NCI-H1417 (cell line): Measurements from ENCODE around the gene MMP11.

Source experiments
- DNase-seq, 3 experiments: peaks; one replicate each; lab custom pipeline; 2025; lab: John Stamatoyannopoulos, UW

The MMP11 gene

DNA sequence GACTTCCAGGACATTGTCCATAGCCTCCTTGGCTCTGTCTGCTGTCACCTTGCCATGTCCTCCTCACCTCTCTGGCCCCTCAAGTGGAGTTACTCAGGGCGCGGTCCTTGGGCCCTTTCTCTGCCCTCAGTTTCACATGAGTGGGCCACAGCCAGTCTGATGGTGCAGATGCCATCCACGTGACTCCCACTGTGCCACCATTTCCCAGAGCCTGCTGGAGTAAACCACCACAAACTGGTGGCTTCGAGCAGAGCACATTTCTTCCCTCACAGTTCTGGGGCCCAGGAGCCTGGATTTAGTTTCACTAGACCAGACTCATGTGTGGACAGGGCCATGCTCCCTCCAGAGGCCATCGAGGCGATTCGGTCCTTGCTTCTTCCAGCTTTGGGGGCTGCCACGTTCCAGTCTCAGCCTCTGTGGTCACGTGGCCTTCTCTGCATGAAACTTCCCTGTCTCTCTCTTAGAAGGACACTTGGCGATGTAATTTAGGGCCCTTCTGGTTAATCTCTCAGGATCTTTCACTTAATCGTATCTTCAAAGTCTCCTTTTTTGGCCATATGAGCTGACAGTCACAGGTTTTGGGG, 28.7 kb downstream of the MMP11 start:
- DNase-seq = no peak

GRCh38 chr22:23801886-23802377, 29.3 kb downstream of the MMP11 start:
- no peak for DNase-seq

- no peak for DNase-seq
Observed at GRCh38 chr22:23803001-23803819, 30.6 kb downstream of the MMP11 start.

GRCh38 chr22:23804781-23805291, 32.2 kb downstream of the MMP11 start:
- DNase-seq = no peak

- DNase-seq = no peak
Observed at GRCh38 chr22:23806837-23807236, 34.2 kb downstream of the MMP11 start.

DNA sequence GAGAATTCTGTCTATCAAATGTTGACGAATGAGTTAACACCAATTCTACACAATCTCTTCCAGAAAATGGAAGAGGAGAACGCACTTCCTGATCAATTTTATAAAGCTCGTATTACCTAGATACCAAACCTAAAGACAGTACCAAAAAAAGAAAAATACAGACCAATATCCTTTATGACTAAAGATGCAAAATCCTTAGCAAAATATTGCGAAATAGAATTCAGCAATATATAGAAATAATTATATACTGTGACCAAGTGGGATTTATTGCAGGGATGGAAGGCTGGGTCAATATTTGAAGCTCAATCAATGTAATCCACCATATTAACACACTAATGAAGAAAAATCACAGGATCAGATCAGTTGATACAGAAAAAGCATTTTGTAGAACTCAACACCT, 39.7 kb downstream of the MMP11 start:
- no peak for DNase-seq

DNA sequence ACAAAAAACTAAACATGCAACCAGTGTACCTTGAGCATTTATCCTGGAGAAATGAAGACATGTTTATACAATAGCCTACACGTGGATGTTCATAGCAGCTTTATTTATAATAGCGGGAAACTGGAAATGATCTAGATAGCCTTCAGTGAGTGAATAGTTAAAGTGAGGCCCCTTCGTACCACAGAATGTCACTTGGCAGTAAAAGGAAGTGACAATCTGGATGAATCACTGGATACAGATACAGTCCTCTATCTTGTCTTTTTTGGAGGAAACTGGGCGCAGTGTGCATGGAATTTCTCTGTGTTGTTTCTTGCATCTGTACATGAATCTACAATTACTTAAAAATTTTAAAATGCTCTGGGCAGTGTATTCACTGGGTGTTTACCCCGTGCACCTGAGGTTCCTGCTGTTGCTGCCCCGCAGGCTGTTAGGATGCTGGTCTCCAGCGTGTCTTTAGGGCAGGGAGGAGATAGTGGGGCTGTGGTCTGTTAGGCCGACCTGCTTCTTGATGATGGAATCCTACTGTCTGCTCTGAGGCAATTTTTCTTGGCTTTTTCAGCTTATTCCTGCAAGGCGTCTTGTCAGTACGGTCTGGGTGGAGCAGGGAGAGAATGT, 43.0 kb downstream of the MMP11 start:
- no peak for DNase-seq

GRCh38 chr22:23816156-23816976, 43.7 kb downstream of the MMP11 start:
- DNase-seq = no peak

DNA sequence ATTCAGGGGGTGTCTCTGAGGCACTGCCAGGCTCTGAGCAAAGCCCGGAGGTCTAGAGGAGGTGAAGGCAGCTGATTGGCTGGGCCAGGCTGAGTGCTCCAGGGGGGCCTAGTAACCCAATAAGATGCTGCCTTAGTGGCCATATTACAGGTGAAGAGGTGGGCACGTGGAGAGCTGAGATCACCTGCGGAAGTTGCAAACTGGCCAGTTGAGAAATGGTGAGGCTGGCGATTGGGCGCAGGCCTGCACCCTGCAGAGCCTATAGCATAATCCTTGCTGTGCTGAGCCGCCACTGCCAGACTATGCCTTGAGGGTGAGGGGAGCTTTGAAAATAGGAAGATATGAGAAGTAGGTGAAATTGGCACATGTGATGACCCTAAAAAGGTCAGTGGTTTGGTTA, 44.5 kb downstream of the MMP11 start:
- no peak for DNase-seq

GRCh38 chr22:23818541-23818940, 45.9 kb downstream of the MMP11 start:
- DNase-seq = no peak

GRCh38 chr22:23820748-23821211, 48.1 kb downstream of the MMP11 start:
- peak in 1 of 3 experiments; percentile 41 for DNase-seq

DNA sequence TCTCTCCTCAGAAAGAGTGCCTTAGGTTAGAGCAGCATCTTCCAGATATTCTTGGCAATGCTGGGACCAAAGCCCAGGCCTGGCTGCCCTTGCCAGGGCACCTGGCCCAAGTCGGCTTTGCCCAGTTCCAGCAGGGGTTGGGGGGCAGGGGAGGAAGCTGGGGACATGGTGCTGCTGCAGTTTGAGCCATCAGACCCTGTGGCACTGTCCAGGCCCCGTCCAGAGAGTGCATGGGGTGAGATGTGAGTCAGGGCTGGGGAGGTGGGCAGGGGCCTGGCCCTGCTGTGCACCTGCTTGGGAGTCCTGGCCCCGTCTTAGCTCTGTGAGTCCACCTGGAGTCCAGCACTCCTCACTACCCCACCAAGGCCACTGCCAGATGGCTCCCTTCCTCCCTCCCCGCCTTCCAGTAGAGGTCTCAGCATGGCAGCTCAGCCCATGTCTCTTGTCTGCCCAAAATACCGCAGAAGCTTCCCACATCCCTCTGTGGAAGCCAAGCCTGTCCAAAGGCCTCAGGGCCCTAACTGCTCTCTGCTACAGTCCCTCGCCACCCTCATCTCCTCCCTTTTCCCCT, 49.5 kb downstream of the MMP11 start:
- no peak for DNase-seq

- DNase-seq = no peak
Observed at GRCh38 chr22:23823331-23823791, 50.7 kb downstream of the MMP11 start.

DNA sequence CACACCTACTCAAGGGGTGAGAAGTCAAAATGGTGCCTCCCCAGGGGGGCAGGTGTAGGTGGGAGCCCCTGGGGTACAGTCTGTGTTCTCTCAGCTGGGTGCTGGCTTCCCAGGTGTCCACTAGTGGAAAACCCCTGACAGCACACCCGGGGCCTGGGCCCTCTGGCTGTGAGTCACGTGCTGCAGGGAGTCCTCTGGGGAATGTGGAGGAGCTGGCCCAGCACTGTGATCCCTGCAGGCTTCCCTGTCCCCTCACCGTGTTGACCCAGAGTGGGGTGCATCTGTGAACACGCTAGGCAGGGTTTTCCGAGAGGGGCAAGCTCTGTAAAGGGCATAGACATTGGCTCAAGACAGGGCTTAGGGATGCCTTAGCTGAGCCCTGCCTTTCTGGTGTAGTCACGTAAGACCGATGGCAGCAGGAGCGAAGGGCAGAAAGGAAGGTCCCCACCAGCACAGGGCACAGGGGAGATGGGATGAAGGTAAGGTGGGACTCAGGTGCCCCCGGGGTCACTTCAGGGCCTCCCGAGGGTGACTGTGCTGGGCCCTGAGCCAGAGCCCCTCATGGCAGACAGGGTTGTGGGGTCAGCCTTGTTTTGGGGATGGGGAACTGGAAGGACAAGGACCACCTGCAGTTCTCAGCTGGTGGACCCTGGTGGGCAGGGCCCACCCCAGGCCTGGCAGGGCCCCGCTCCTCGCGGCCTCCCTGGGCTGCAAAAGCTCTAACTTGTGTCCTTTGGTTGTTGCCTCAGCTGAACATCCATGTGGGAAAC, 52.0 kb downstream of the MMP11 start:
- DNase-seq = no peak

- no peak for DNase-seq
Observed at GRCh38 chr22:23825246-23825905, 52.7 kb downstream of the MMP11 start.

DNA sequence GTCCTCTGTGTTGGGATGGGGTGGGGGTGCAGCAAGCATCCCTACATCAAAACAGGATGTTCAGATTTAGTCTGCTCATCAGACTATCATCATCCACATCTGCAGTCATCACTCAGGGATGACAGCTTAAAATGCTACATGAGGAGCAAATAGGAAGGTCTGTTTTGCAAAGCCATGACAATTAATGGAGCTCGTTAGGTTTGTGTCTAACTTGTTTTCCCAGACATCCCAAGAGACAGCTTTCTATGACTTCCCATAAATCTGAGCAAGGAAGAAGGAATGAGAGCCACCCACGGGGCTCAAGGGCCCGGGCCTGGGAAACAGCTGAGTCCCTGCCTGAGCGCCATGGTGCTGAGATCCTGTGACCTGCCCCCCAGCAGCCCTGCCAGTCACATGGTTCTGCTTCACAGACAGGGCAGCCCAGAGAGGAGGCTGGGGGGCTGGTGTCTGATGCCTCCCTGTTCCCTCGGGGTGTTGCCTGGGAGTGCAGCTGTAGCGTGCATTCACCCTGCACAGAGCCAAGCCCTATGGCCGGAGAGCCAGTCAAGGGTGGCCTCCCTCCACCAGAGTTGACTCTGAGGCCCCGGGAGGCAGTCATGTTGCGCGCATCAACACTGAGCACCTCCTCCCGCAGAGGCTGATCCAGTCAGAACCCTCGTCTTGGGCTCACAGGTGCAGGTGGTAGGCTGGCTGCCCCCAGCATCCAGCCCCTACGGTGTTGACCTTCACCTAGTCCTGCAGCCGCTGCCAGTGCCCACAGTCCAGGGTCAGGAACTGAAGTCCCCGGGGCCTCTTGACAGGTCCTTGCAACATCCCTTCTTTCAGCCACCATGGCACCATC, 54.1 kb downstream of the MMP11 start:
- peak in 1 of 3 experiments; percentile 30 for DNase-seq

GRCh38 chr22:23827351-23827995, 54.8 kb downstream of the MMP11 start:
- no peak for DNase-seq
